Suprapubic skin (tissue), 3 donors: ENCODE measurements around the gene MTHFSD.

Experiments
- CTCF ChIP-seq, 2 donors: fragments of 200-600 bp in 1 of 2; fragments of 450-650 bp in 1 of 2; sonication (generic) in 1 of 2; IDR thresholded peaks; one replicate each; pipeline ENCODE4 v1.5.1; 2016 to 2019; ENCODE audit warnings: antibody characterized with exemption in 2 of 2, mild to moderate bottlenecking in 1 of 2, moderate library complexity in 1 of 2
- EP300 ChIP-seq: sonication (generic); formaldehyde crosslinking; IDR thresholded peaks from one replicate; pipeline ENCODE4 v1.6.1; 2017; ENCODE audit warnings: antibody characterized with exemption
- POLR2A ChIP-seq, 2 donors: fragments of 450-650 bp; IDR thresholded peaks; one replicate each; pipeline ENCODE4 v1.6.1; 2017; ENCODE audit warnings: antibody characterized with exemption in 2 of 2, mild to moderate bottlenecking in 2 of 2, moderate library complexity in 2 of 2

- TF ChIP-seq POLR2A (IDR thresholded peaks at IDR 0.05) (no peak), CTCF (IDR thresholded peaks at IDR 0.05) (no peak), EP300 (no peak)
Observed at GRCh38 chr16:86512301-86512859, 42.7 kb downstream of the MTHFSD start.
